HFFc6 (cell line): ENCODE data around the gene DLG2. TPM values are rescaled to one million over a fixed set of nuclear protein-coding genes. Genes with fewer than 3 reads are reported as not detected.
A peak's percentile ranks its signal among the peaks of the same experiment; 100 is the strongest.

Source experiments
- DNase-seq: peaks from one replicate; pipeline ENCODE4 v3.0.0-alpha.2; 2018
- H3K27ac Mint-ChIP-seq: 2 replicates; pipeline ENCODE4 v1.8.0; 2020; ENCODE audit warnings: mild to moderate bottlenecking, mixed read lengths
- H3K27me3 Mint-ChIP-seq: 2 replicates; pipeline ENCODE4 v1.8.0; 2021; ENCODE audit warnings: mild to moderate bottlenecking, moderate library complexity, mixed read lengths; ENCODE audit not compliant: insufficient read depth
- H3K36me3 Mint-ChIP-seq: 2 replicates; pipeline ENCODE4 v1.8.0; 2021; ENCODE audit warnings: low read depth, mixed read lengths
- H3K4me1 Mint-ChIP-seq: 2 replicates; pipeline ENCODE4 v1.8.0; 2020; ENCODE audit warnings: low read depth, mixed read lengths
- H3K4me3 Mint-ChIP-seq: 2 replicates; pipeline ENCODE4 v1.8.0; 2020; ENCODE audit warnings: mild to moderate bottlenecking, moderate library complexity, mixed read lengths
- H3K9me3 Mint-ChIP-seq: 2 replicates; pipeline ENCODE4 v1.8.0; 2020; ENCODE audit warnings: mild to moderate bottlenecking, mixed read lengths
- total RNA-seq, 6 experiments: library from RNA; stranded (reverse); fragmentation: NEBNext Ultra II Directional; extraction: Animal tissue kit (Norgen Biotek cat#: 25700); gene quantifications; 2 replicates in 1 of 6; 3 replicates in 5 of 6; pipeline ENCODE4 v1.2.3, GENCODE V29; 2021
- TF ChIP-seq, protein P1 (sequence below): fragments of 200-600 bp; sonication (generic); IDR thresholded peaks from 2 replicates; pipeline ENCODE4 v1.5.0; 2021; ENCODE audit warnings: antibody characterized with exemption, mild to moderate bottlenecking

The DLG2 gene
- total RNA-seq, 6 experiments from 2014 or later, result 0.39 to 1.00 (median 0.80) TPM; not detected in 1

DNA sequence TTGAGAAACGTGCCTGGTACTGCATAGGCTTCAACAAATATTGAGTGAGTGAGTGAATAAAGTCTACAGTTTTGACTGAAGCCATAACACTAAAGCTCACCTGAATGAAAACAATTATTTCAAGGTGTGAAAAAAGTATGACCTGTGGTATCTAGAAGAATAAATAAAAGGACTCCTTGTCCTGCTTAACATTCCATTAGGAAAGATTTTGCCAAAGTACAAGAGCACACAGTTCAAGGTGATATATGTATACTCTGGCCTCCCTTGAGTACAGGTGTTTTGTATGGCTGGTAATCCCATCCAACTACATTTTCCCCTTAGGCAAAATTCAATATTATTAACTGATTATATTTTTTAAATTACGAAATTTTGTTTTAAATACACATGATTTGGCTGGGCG is 39.5 kb upstream of the DLG2 start:
- H3K4me3 Mint-ChIP-seq, result no peak overlapping the region
- no peak for DNase-seq
- TF ChIP-seq, protein P1, sequence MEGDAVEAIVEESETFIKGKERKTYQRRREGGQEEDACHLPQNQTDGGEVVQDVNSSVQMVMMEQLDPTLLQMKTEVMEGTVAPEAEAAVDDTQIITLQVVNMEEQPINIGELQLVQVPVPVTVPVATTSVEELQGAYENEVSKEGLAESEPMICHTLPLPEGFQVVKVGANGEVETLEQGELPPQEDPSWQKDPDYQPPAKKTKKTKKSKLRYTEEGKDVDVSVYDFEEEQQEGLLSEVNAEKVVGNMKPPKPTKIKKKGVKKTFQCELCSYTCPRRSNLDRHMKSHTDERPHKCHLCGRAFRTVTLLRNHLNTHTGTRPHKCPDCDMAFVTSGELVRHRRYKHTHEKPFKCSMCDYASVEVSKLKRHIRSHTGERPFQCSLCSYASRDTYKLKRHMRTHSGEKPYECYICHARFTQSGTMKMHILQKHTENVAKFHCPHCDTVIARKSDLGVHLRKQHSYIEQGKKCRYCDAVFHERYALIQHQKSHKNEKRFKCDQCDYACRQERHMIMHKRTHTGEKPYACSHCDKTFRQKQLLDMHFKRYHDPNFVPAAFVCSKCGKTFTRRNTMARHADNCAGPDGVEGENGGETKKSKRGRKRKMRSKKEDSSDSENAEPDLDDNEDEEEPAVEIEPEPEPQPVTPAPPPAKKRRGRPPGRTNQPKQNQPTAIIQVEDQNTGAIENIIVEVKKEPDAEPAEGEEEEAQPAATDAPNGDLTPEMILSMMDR, result no peak
- peaks cover 23% of the 10 kb centered on the region for H3K36me3 Mint-ChIP-seq
- no peaks in the 10 kb centered on the region for H3K9me3 Mint-ChIP-seq
- H3K4me1 Mint-ChIP-seq, result peaks cover 12% of the 10 kb centered on the region
- H3K27ac Mint-ChIP-seq, result no peak overlapping the region
- H3K27me3 Mint-ChIP-seq, result 0 out of 2 replicates have a peak, but pooled peaks cover 3% of the 10 kb centered on the region

DNA sequence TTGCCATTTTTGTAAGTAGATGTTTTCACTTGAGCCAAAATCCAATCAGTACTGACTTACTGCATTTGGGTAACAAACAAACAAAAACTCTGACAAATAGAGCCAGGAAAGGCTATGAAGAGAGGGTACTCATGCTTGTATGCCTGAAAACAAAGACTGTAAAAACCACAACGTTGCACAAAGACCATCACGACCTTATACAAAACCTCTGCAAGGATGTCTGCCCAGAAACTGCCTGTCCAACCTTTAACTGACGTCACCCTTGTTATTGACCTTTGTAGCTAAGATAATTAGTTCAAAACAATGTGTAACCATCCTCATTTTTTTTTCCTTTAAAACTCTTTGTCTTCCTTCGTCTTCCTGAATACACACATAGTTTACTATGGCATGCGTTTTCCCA is 38.6 kb upstream of the DLG2 start:
- Mint-ChIP-seq H3K4me1 (peaks cover 22% of the 10 kb centered on the region), H3K27me3 (0 out of 2 replicates have a peak, but pooled peaks cover 3% of the 10 kb centered on the region), H3K27ac (peak overlapping the region; percentile 47), H3K4me3 (peak overlapping the region; percentile 98; the same call in 1 of the 2 replicates), H3K36me3 (peaks cover 32% of the 10 kb centered on the region), H3K9me3 (no peaks in the 10 kb centered on the region)
- TF ChIP-seq, protein P1, result no peak
- DNase-seq, result no peak

DNA sequence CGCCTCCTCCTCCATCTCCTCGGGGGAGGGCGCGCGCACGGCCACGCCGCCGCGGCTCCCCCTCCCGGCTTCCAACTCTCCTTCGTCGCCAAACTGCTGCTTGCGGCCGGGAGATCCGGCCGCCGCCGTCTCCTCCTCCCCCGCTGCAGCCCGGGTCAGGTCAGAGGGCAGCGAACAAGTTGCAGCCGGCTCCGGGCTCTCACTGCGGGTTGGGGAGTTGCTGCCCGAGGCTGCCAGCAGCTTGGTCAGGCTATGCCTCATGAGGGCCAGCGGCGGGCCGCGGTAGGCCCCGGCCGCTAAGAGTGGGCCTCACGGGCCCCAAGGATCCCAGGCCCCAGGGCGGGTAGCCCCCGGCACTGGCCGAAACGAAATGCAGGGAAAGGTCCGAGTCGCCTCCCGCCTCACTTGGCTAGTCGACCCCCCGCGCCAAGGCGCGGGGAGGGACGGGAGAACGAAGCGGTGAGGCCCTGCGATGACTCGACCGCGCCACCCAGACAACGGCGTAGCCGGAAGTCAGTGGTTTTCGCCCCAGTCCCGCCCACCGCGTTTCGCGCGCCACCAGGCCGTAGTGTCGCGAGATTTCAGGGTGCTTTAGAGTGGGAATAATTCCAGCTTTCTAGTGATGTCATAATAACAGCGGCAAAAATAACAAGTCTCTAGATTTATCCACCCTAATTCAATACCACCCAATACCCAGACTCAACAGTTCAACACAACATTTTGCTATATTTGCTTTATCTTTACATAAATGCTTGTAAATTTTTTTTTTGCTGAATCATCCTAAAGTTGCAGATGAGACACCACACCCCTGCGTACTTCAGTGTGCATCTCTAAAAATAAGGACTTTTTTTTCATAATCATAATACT is 37.7 kb upstream of the DLG2 start, which contains the start of gene CREBZF:
TSS of gene CREBZF (minus strand) at position 515 of the 867 bp plus-strand sequence. CDS start at position 261, 254 bp downstream.
- Mint-ChIP-seq H3K27me3 (0 out of 2 replicates have a peak, but pooled peaks cover 3% of the 10 kb centered on the region), H3K4me3 (peak within 1 kb of the TSS; percentile 98), H3K4me1 (peaks cover 31% of the 10 kb centered on the region), H3K27ac (peak within 1 kb of the TSS; percentile 96), H3K9me3 (no peaks in the 10 kb centered on the region), H3K36me3 (peaks cover 41% of the 10 kb centered on the region)
- TF ChIP-seq, protein P1, result no peak
- DNase-seq, result peak; percentile 94

DNA sequence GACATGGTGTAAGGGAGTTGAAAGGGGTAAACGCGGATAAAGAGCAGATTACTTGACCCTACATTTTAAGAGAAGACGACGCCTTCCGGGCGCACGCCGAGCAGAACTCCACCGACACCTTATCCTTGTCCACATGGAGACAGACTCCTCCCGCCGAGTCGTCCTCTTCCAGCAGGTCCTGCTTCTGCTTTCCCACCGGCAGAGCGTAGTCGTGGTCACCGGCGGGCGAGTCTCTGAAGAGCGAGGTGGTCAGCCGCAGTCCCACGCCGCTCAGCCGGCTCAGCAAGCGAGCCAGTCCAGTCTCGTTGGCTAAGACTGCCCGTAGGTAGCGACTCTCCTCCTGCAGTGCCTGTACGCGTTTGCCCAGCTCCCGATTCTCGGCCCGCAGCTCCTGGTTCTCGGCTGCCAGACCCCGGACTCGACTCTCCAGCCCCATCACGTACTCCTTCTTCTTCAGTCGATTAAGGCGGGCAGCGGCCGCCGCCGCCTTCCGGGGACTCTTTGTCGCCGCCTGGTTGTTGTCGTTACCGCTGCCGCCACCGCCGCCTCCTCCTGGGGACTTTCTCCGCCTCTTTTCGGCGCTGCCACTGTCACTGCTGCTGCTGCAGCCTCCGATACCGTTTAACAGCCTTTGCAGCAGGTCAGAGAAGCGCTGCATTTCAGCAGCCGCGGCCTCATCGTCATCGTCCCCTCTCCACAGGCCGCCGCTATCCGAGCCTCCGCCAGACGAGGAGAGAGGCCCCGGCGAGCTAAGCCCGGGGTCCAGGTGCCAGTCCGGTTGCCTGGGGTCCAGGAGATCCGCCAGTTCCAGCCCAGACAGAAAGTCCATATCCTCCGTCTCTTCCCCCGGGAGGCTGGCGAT is 36.8 kb upstream of the DLG2 start:
- H3K27ac Mint-ChIP-seq, result peak overlapping the region; percentile 96
- H3K27me3 Mint-ChIP-seq, result 0 out of 2 replicates have a peak, but pooled peaks cover 3% of the 10 kb centered on the region
- TF ChIP-seq, protein P1, result peak; percentile 73
- H3K4me1 Mint-ChIP-seq, result peaks cover 40% of the 10 kb centered on the region
- peaks cover 49% of the 10 kb centered on the region for H3K36me3 Mint-ChIP-seq
- peak overlapping the region; percentile 98 for H3K4me3 Mint-ChIP-seq
- no peaks in the 10 kb centered on the region for H3K9me3 Mint-ChIP-seq
- peak; percentile 41 for DNase-seq

DNA sequence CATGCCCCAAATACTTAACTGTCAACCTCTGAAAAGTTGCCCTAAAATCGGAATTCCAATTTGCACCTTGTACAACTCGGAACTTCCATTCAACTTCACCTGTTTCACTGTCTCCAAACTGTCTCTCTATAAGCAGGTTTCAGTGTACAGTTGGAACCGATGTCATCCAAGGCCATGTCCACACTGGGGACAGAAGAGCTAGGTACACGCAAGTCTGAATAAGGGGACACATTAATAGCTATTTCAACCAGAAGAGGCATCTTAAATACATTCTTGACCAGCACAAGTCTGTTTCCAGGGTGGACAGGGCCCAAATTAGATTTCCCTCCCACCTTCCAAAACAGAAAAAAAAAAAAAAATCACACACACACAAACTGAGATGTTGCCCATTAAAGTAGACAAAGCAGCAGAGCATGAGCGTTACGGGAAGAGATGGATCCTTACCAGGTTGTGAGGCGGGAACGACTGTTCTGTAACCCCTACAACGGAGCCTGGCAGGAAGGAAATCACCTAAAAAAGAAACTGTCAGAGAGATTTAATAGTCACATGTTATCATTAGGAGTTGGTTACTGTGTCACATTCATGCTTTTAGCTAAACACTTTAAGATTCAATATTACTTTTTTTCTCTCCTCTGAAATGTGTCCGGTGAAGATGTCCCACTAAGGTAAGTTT is 36.1 kb upstream of the DLG2 start:
- H3K27ac Mint-ChIP-seq, result peak overlapping the region; percentile 96
- H3K36me3 Mint-ChIP-seq, result peaks cover 56% of the 10 kb centered on the region
- TF ChIP-seq, protein P1, result no peak
- H3K4me3 Mint-ChIP-seq, result peak overlapping the region; percentile 98
- DNase-seq, result no peak
- H3K9me3 Mint-ChIP-seq, result no peaks in the 10 kb centered on the region
- H3K4me1 Mint-ChIP-seq, result peaks cover 47% of the 10 kb centered on the region
- 0 out of 2 replicates have a peak, but pooled peaks cover 3% of the 10 kb centered on the region for H3K27me3 Mint-ChIP-seq
